HUES64 (cell line): Measurements from ENCODE around the gene NDUFA1. TPM values are rescaled to one million over a fixed set of nuclear protein-coding genes. Genes with fewer than 3 reads are reported as not detected.
"Not testable (repeated sequence)": the region's sequence is repeated elsewhere in the genome, so short reads cannot be mapped to it uniquely, and the experiment has no call there.

Experiments used
- H3K27ac ChIP-seq: 2 replicates; pipeline ENCODE4 v1.7.0; 2013; ENCODE audit warnings: low read depth, low read length, inconsistent platforms
- H3K27me3 ChIP-seq: 2 replicates; pipeline ENCODE4 v1.6.1; 2013; ENCODE audit warnings: mild to moderate bottlenecking, low read length; ENCODE audit not compliant: insufficient read depth
- H3K36me3 ChIP-seq: 2 replicates; pipeline ENCODE4 v1.6.1; 2013; ENCODE audit warnings: mild to moderate bottlenecking, low read length; ENCODE audit not compliant: insufficient read depth
- H3K4me1 ChIP-seq: 2 replicates; pipeline ENCODE4 v1.6.1; 2013; ENCODE audit warnings: mild to moderate bottlenecking, low read length, moderate library complexity; ENCODE audit not compliant: insufficient read depth
- H3K4me3 ChIP-seq: 2 replicates; pipeline ENCODE4 v1.5.1; 2013; ENCODE audit warnings: mild to moderate bottlenecking, low read length, moderate library complexity
- H3K9ac ChIP-seq: 2 replicates; pipeline ENCODE4 v1.6.1; 2013; ENCODE audit warnings: mild to moderate bottlenecking, low read depth, low read length
- H3K9me3 ChIP-seq: 2 replicates; pipeline ENCODE4 v1.6.1; 2013; ENCODE audit warnings: low read depth, low read length; ENCODE audit not compliant: insufficient read depth
- WGBS: fragments of 150-250, 120-280 bp; methylation state at CpG from one replicate; pipeline ENCODE4 v1.1.7; 2013; ENCODE audit warnings: missing lambda C conversion rate; 5-methylcytosine and 5-hydroxymethylcytosine counted together
- polyA plus RNA-seq, 2 experiments: library from polyadenylated mRNA; stranded (reverse); fragments of 50-300 nt; gene quantifications; one replicate each; pipeline ENCODE4 v1.2.3, GENCODE V29; 2013

Gene NDUFA1
- polyA plus RNA-seq (2013, experiment 1 of 2), result 64.3 TPM
- 74.5 TPM for polyA plus RNA-seq (2013, experiment 2 of 2)

DNA sequence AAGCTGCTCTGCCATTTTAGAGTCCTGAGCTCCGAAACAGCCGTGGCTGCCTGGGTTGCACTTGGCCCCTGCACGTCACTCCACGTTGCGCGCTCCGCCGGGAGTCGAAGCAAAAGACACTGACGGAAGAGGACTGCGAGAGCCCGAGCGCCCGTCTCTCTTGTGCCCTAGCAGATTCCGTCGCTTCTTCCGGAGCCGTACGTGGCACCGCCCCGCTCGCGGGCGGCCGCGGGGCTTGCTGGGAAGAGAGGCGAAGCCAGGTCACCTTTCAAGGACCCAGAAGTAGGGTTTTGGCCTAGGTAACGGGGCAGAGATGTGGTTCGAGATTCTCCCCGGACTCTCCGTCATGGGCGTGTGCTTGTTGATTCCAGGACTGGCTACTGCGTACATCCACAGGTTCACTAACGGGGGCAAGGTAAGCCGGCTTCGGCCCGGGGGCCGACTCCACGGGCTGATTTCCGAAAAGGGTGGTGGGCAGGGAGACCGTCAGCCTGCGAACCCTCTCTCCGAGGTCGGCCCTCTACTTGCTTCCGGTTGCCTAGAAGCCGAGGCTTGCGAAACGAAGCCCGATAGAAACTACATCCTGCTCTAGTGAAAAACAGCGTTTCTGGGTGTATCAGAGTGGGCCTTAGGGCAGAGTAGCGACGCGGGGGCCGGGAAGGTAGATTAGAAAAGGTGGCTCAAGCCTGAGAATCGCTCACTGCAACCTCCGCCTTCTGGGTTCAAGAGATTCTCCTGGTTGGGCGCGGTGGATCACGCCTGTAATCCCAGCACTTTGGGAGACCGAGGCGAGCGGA, at the start of gene NDUFA1, which contains the start of gene RNF113A:
Gene NDUFA1, plus strand, starts transcription at position 234 of the 797 bp plus-strand sequence. Its CDS starts 80 bp downstream, at position 314.
Gene RNF113A, minus strand, starts transcription at position 135 of the 797 bp plus-strand sequence. Its CDS starts 120 bp downstream, at position 15.
- peaks cover 16% of the 10 kb centered on the region for H3K36me3 ChIP-seq
- H3K4me3 ChIP-seq, result peak within 1 kb of the TSS; percentile 91
- H3K9me3 ChIP-seq, result no peaks in the 10 kb centered on the region
- H3K27me3 ChIP-seq, result no peaks in the 10 kb centered on the region
- peak within 1 kb of the TSS; percentile 77 for H3K9ac ChIP-seq
- H3K27ac ChIP-seq, result peak within 1 kb of the TSS; percentile 93
- WGBS, result under 1% methylated on average over 62 of the region's 62 CpGs
- H3K4me1 ChIP-seq, result no peaks in the 10 kb centered on the region

- not testable (repeated sequence) for H3K4me1 ChIP-seq
Observed at GRCh38 chrX:119824221-119824620, 47.4 kb upstream of the NDUFA1 start.

GRCh38 chrX:119826399-119826959, 45.2 kb upstream of the NDUFA1 start:
- Histone ChIP-seq H3K4me1 (no peaks in the 10 kb centered on the region), H3K27me3 (no peaks in the 10 kb centered on the region), H3K27ac (no peak overlapping the region), H3K9ac (no peak overlapping the region), H3K9me3 (no peaks in the 10 kb centered on the region), H3K4me3 (no peak overlapping the region), H3K36me3 (peaks cover 17% of the 10 kb centered on the region)
- WGBS, result 83% methylated on average over 7 of the region's 7 CpGs

More at GRCh38 chrX:119824221-119824620, 47.4 kb upstream of the NDUFA1 start:
- WGBS, result no CpG with 5 or more reads among the region's 5 CpGs
- not testable (repeated sequence) for H3K36me3 ChIP-seq, H3K9ac ChIP-seq, H3K27ac ChIP-seq, H3K27me3 ChIP-seq, H3K4me3 ChIP-seq, H3K9me3 ChIP-seq

GRCh38 chrX:119828446-119828845, 43.2 kb upstream of the NDUFA1 start:
- WGBS, result 94% methylated on average over 5 of the region's 5 CpGs
- no peaks in the 10 kb centered on the region for H3K4me1 ChIP-seq

DNA sequence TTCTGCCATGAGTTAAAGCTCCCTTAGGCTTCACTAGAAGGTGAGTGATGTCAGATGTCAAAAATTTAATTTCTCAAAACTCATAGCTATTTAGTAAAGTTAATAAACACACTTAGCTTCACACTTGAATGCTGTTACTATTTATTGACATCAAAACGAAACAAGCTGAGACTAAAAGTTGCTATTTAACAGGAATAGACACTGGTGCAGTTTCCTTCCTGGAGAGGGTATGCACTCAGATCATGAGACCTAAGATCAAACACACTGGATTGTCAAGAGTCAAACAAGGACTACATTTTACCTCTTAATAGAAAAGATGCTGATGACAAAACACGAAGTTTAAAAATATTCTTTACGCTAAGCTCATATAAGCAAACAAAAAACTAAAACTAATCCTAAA, 37.7 kb upstream of the NDUFA1 start:
- H3K9me3 ChIP-seq, result no peaks in the 10 kb centered on the region
- H3K27me3 ChIP-seq, result no peaks in the 10 kb centered on the region
- H3K27ac ChIP-seq, result no peak overlapping the region
- peaks cover 78% of the 10 kb centered on the region for H3K36me3 ChIP-seq
- WGBS, result 94% methylated on average over 3 of the region's 3 CpGs
- H3K9ac ChIP-seq, result no peak overlapping the region
- H3K4me3 ChIP-seq, result no peak overlapping the region
- H3K4me1 ChIP-seq, result no peaks in the 10 kb centered on the region

More at GRCh38 chrX:119828446-119828845, 43.2 kb upstream of the NDUFA1 start:
- Histone ChIP-seq H3K36me3 (peaks cover 34% of the 10 kb centered on the region), H3K27ac (no peak overlapping the region), H3K9ac (no peak overlapping the region), H3K9me3 (no peaks in the 10 kb centered on the region), H3K27me3 (no peaks in the 10 kb centered on the region), H3K4me3 (no peak overlapping the region)

DNA sequence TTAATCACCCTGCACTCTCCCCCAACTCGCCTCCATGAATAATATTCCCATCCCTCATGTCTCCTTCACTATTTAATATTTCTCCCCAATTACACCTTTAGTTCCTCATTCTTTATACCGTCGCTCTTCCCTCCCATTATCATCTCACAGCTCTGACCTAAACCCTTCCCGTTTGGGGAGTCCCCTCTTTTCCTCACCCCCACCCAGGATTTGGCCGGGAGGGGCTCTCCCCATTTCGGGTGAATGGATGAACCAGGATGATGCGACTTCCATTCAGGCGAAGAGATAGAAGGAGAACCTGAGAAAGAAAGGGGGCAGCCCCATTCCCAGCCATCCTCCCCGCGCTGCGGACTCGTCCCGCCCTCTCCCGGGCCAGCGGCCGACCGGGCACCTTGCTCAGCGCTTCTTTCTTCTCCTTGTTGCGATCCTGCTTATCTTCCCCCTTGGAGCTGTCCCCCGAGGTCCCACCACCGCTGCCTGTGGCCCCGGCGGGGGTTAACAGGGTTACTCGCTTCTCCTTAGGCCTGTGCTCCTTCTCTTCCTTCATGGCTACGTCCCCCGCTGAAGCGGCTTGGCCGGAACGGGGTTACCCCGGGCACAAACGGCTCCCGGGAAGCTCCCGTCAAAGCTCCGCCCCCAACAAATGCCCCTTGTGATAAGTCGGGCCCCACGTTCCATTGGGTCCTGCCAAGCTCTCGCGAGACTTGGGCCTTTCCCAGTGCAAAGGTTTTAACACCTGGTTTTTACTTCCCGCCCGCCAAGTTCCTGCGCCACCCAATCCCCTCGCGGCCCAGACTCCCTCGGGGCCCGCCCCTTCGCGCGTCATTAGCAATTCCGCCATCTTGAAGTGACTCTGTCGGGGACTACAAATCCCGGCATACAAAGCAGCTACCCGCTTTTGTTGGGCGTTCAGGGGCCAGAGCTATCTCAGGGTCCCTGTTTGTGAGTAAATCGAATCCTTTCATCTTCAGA, 19.0 kb upstream of the NDUFA1 start, which contains the start of gene UPF3B:
Gene UPF3B, minus strand, starts transcription at position 582 of the 972 bp plus-strand sequence. Its CDS starts 35 bp downstream, at position 547.
- Histone ChIP-seq H3K27me3 (no peaks in the 10 kb centered on the region), H3K9ac (peak within 1 kb of the TSS; percentile 97), H3K27ac (peak within 1 kb of the TSS; percentile 92), H3K9me3 (no peaks in the 10 kb centered on the region), H3K4me3 (peak within 1 kb of the TSS; percentile 99), H3K4me1 (no peaks in the 10 kb centered on the region), H3K36me3 (peaks cover 37% of the 10 kb centered on the region)
- under 1% methylated on average over 54 of the region's 54 CpGs for WGBS

- H3K9ac ChIP-seq, result peak overlapping the region; percentile 66
- no peaks in the 10 kb centered on the region for H3K27me3 ChIP-seq
- peak overlapping the region; percentile 45 for H3K27ac ChIP-seq
- no peaks in the 10 kb centered on the region for H3K4me1 ChIP-seq
- 58% methylated on average over 5 of the region's 10 CpGs for WGBS
- peak overlapping the region; percentile 99 for H3K4me3 ChIP-seq
- peaks cover 30% of the 10 kb centered on the region for H3K36me3 ChIP-seq
- no peaks in the 10 kb centered on the region for H3K9me3 ChIP-seq
Observed at GRCh38 chrX:119853444-119853843, 18.2 kb upstream of the NDUFA1 start.

DNA sequence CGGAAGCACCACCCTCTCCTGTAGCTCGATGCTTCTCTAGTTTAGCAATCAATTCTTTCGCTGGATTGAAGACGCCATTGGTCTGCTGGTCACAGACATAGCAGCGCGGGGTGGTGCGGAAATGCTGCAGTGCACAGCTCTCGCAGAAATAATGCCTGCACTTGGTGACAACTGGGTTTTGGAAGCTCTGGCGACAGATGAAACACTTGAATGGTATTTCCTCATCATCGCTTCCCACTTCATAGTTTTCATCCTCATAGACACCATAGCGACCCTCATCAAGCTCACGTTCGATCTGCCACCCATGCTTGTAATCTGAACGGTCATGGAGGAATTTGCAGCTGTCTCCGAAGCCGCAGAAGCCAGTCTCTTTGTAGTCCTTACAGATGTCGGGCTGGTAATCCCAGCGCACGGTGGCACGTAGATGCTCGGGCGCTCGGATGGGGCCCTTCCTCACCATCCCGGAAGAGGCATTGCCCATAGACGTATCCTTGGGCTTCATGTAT, 953 bp upstream of the NDUFA1 start:
- H3K9me3 ChIP-seq, result no peaks in the 10 kb centered on the region
- H3K9ac ChIP-seq, result peak overlapping the region; percentile 77
- peak overlapping the region; percentile 91 for H3K4me3 ChIP-seq
- peaks cover 8% of the 10 kb centered on the region for H3K36me3 ChIP-seq
- no peaks in the 10 kb centered on the region for H3K4me1 ChIP-seq
- H3K27me3 ChIP-seq, result no peaks in the 10 kb centered on the region
- H3K27ac ChIP-seq, result no peak overlapping the region
- 4% methylated on average over 25 of the region's 25 CpGs for WGBS

DNA sequence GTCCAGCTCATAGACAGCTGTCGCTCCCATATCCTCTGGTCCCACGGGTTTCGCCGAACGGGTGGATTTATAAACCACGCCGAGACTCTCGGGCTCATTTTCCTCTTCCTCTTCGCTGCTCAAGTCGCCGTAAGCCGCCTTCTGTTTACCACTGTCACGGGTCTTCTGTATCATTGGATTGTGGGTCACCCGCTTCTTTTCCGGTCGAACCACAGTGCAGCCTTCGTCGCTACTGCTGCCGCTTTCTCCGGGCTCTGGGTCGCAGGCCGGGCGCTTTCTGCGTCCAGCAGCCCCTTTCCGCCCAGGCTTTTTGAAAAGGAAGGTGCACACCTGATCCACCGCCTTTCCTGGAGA, 410 bp upstream of the NDUFA1 start:
- Histone ChIP-seq H3K27me3 (no peaks in the 10 kb centered on the region), H3K27ac (peak overlapping the region; percentile 93; the same call in 1 of the 2 replicates), H3K36me3 (peaks cover 12% of the 10 kb centered on the region), H3K4me1 (no peaks in the 10 kb centered on the region), H3K9me3 (no peaks in the 10 kb centered on the region), H3K9ac (peak overlapping the region; percentile 77), H3K4me3 (peak overlapping the region; percentile 91)
- WGBS, result under 1% methylated on average over 26 of the region's 26 CpGs

GRCh38 chrX:119878740-119879139, 7.1 kb downstream of the NDUFA1 start:
- Histone ChIP-seq H3K36me3 (peaks cover 23% of the 10 kb centered on the region), H3K9ac (no peak overlapping the region)
- WGBS, result no CpG with 5 or more reads among the region's 2 CpGs

More at GRCh38 chrX:119878740-119879139, 7.1 kb downstream of the NDUFA1 start:
- Histone ChIP-seq H3K4me3 (no peak overlapping the region), H3K4me1 (no peaks in the 10 kb centered on the region), H3K9me3 (no peaks in the 10 kb centered on the region), H3K27me3 (no peaks in the 10 kb centered on the region), H3K27ac (no peak overlapping the region)
